RWPE1 (cell line): Measurements from ENCODE around the gene KRT77.

Experiments used
- CTCF ChIA-PET: fragments of 350-600 bp; sonication (Branson Sonifier 250); formaldehyde crosslinking; extraction: SDS; loops from one replicate; lab custom pipeline; 2021; lab: Yijun Ruan, JAX
- POLR2A ChIA-PET: fragments of 400-600 bp; formaldehyde crosslinking; extraction: SDS; loops from one replicate; lab custom pipeline; 2020; ENCODE audit warnings: antibody characterized with exemption; ENCODE audit not compliant: low non-redundant PET; lab: Yijun Ruan, JAX
- DNase-seq: peaks from one replicate; pipeline ENCODE4 v3.0.0; 2012; ENCODE audit warnings: low spot score
- H3K27ac ChIP-seq: fragments of 450-650 bp; 2 replicates; pipeline ENCODE4 v1.5.1; 2017
- TF ChIP-seq, protein P1 (sequence below): fragments of 450-650 bp; conservative IDR thresholded peaks from 2 replicates; pipeline ENCODE4 v1.5.1; 2017; ENCODE audit warnings: low read depth, mild to moderate bottlenecking

KRT77 gene

DNA sequence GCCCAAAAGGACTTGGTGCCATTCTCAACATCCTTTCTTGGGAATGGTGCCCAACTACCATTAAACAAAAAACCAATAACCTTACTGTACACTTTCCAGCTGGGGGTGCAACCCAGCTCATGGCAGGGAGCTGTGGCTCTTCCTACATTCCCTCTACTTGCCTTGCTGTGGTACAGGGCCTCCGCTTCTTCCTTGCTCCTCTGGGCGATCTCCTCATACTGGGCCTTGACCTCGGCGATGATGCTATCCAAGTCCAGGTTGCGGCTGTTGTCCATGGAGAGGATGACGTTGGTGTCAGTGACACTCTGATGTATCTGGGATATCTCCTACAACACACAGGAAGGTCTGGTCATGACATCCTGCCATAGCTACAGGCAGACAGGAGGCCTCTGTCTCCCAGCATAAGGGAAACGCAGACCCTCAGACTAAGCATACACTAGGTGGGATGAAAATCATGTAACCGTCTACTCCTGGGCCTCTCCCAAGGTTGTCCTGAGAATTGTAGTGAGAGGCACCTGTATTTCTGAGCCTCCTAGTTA is 55.2 kb downstream of the KRT77 start:
- TF ChIP-seq, protein P1, sequence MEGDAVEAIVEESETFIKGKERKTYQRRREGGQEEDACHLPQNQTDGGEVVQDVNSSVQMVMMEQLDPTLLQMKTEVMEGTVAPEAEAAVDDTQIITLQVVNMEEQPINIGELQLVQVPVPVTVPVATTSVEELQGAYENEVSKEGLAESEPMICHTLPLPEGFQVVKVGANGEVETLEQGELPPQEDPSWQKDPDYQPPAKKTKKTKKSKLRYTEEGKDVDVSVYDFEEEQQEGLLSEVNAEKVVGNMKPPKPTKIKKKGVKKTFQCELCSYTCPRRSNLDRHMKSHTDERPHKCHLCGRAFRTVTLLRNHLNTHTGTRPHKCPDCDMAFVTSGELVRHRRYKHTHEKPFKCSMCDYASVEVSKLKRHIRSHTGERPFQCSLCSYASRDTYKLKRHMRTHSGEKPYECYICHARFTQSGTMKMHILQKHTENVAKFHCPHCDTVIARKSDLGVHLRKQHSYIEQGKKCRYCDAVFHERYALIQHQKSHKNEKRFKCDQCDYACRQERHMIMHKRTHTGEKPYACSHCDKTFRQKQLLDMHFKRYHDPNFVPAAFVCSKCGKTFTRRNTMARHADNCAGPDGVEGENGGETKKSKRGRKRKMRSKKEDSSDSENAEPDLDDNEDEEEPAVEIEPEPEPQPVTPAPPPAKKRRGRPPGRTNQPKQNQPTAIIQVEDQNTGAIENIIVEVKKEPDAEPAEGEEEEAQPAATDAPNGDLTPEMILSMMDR, result no peak
- POLR2A ChIA-PET, result no interaction called here
- CTCF ChIA-PET, result no interaction called here
- H3K27ac ChIP-seq, result no peak overlapping the region
- no peak for DNase-seq

- TF ChIP-seq, protein P1, result no peak
- ChIA-PET CTCF (no interaction called here), POLR2A (no interaction called here)
- no peak overlapping the region for H3K27ac ChIP-seq
- no peak for DNase-seq
Measured at GRCh38 chr12:52647601-52648000, 55.7 kb downstream of the KRT77 start.

DNA sequence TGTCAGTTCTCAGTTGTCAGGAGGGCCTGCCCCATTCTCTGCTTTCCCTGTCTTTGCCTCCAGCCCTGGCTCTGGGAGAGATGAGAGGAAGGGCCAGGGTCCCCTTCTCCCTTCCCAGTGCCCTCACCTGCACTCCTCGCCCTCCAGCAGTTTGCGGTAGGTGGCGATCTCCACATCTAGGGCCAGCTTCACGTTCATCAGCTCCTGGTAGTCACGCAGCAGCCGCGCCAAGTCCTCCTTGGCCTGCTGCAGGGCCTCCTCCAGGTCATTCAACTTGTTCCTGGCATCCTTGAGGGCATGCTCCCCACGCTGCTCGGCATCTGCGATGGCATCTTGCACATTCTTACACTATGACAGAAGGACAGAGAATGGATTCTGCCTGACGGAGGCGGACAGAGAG is 56.7 kb downstream of the KRT77 start:
- DNase-seq, result no peak
- TF ChIP-seq, protein P1, result no peak
- no peak overlapping the region for H3K27ac ChIP-seq
- CTCF ChIA-PET, result no interaction called here
- POLR2A ChIA-PET, result no interaction called here

- H3K27ac ChIP-seq, result no peak overlapping the region
- DNase-seq, result no peak
- ChIA-PET POLR2A (no interaction called here), CTCF (no interaction called here)
- TF ChIP-seq, protein P1, result no peak
Measured at GRCh38 chr12:52645982-52646381, 57.3 kb downstream of the KRT77 start.

DNA sequence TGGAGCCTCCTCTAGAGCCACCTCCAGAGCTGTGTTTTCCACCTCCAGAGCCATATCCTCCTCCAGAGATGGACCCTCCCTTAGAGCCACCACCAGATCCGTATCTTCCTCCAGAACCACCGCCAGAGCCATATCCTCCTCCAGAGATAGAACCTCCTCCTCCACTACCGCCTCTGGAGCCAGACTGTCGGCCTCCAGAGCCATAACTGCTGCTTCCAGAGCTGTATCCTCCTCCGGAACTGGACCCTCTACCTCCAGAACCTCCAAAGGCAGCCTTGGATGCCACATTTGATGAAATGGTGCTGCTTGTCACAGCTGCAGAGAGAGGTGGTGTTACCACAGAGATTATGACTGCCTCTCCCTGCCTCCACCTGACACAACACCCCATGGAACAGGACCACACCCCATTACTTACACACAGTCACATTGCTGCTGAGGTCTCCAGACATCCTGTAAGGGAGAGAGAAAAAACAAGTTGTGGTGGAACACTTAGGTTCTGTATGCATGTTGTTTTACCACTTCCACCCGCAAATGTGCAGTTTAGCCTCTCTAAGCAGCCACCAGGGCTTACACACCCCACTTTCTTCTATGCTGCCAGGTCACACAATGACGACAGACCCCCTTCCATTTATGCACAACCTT is 58.1 kb downstream of the KRT77 start:
- POLR2A ChIA-PET, result no interaction called here
- CTCF ChIA-PET, result interaction anchor here (0.7 kb wide), 2 partner anchors 31 to 235 kb away, joined by 3 to 5 read pairs; no protein-coding TSS in a partner anchor
- H3K27ac ChIP-seq, result no peak overlapping the region
- no peak for DNase-seq
- TF ChIP-seq, protein P1, result no peak

- POLR2A ChIA-PET, result no interaction called here
- no peak overlapping the region for H3K27ac ChIP-seq
- CTCF ChIA-PET, result no interaction called here
Measured at GRCh38 chr12:52644078-52644415, 59.3 kb downstream of the KRT77 start.

More at GRCh38 chr12:52644078-52644415, 59.3 kb downstream of the KRT77 start:
- DNase-seq, result no peak
- TF ChIP-seq, protein P1, result no peak
